BJ (cell line): ENCODE measurements around the gene CCDC183. TPM values are rescaled to one million over a fixed set of nuclear protein-coding genes. Genes with fewer than 3 reads are reported as not detected.
"Not testable (repeated sequence)": the region's sequence is repeated elsewhere in the genome, so short reads cannot be mapped to it uniquely, and the experiment has no call there.

ENCODE experiments used
- CTCF ChIA-PET: fragments of 350-600 bp; formaldehyde crosslinking; extraction: SDS; loops from one replicate; lab custom pipeline; 2021; ENCODE audit warnings: antibody characterized with exemption, inconsistent platforms; lab: Yijun Ruan, JAX
- POLR2A ChIA-PET: fragments of 300-600 bp; sonication (Branson Sonifier 250); formaldehyde crosslinking; extraction: SDS; loops from one replicate; lab custom pipeline; 2021; ENCODE audit warnings: antibody characterized with exemption; lab: Charles Lee
- DNase-seq: peaks from one replicate; pipeline ENCODE4 v3.0.0-alpha.2; 2011; ENCODE audit warnings: low read depth
- H3K27me3 ChIP-seq: 2 replicates; pipeline ENCODE4 v1.6.0; 2011; ENCODE audit warnings: low read length; ENCODE audit not compliant: control insufficient read depth, insufficient read depth
- H3K36me3 ChIP-seq: 2 replicates; pipeline ENCODE4 v1.5.1; 2011; ENCODE audit warnings: low read length; ENCODE audit not compliant: control insufficient read depth, insufficient read depth
- H3K4me3 ChIP-seq: 2 replicates; pipeline ENCODE4 v1.5.1; 2011; ENCODE audit warnings: low read depth, mild to moderate bottlenecking, control low read depth, low read length
- CTCF ChIP-seq: IDR thresholded peaks from 2 replicates; pipeline ENCODE4 v1.5.1; 2011; ENCODE audit warnings: low read depth, mild to moderate bottlenecking, control low read depth, inconsistent platforms, low read length, moderate library complexity; ENCODE audit not compliant: insufficient read depth
- polyA plus RNA-seq: library from polyadenylated mRNA; depleted of rRNA; stranded (reverse); fragments of >200 nt; gene quantifications from 2 replicates; pipeline ENCODE4 v1.2.3, GENCODE V29; 2011

CCDC183 gene
- polyA plus RNA-seq, 1 experiment: 0.20 TPM

GRCh38 chr9:136837146-136837855 is 41.2 kb downstream of the CCDC183 start:
- ChIA-PET CTCF (no interaction called here), POLR2A (no interaction called here)
- no peak overlapping the region for H3K4me3 ChIP-seq
- H3K27me3 ChIP-seq: no peaks in the 10 kb centered on the region
- no peak for TF ChIP-seq CTCF
- DNase-seq: no peak
- peaks cover 15% of the 10 kb centered on the region for H3K36me3 ChIP-seq

GRCh38 chr9:136837856-136838277 is 41.7 kb downstream of the CCDC183 start:
- peaks cover 14% of the 10 kb centered on the region for H3K36me3 ChIP-seq
- H3K27me3 ChIP-seq, POLR2A ChIA-PET, H3K4me3 ChIP-seq, CTCF ChIA-PET, DNase-seq: not testable (repeated sequence)

GRCh38 chr9:136838314-136839228 is 42.4 kb downstream of the CCDC183 start:
- Histone ChIP-seq H3K4me3 (no peak overlapping the region), H3K36me3 (peaks cover 14% of the 10 kb centered on the region), H3K27me3 (no peaks in the 10 kb centered on the region)
- TF ChIP-seq CTCF: no peak
- DNase-seq: no peak
- CTCF ChIA-PET: interaction anchor here (1.5 kb wide), 1 partner anchor 197 kb away, joined by 5 read pairs; no protein-coding TSS in a partner anchor
- POLR2A ChIA-PET: no interaction called here

GRCh38 chr9:136839229-136840139 is 43.3 kb downstream of the CCDC183 start:
- peaks cover 1% of the 10 kb centered on the region; the same call in 1 of the 2 replicates for H3K27me3 ChIP-seq
- peaks cover 14% of the 10 kb centered on the region for H3K36me3 ChIP-seq
- CTCF ChIA-PET: interaction anchor here (1.5 kb wide), 1 partner anchor 196 kb away, joined by 5 read pairs; no protein-coding TSS in a partner anchor
- no peak for DNase-seq
- POLR2A ChIA-PET: no interaction called here
- TF ChIP-seq CTCF: no peak
- no peak overlapping the region for H3K4me3 ChIP-seq

GRCh38 chr9:136840140-136840876 is 44.2 kb downstream of the CCDC183 start:
- ChIA-PET POLR2A (no interaction called here), CTCF (interaction anchor here (1.5 to 3.7 kb wide), 3 partner anchors 11 to 195 kb away, joined by 5 to 22 read pairs (median 16); partner anchors contain the start of gene ABCA2)
- DNase-seq: no peak
- Histone ChIP-seq H3K4me3 (no peak overlapping the region), H3K36me3 (peaks cover 14% of the 10 kb centered on the region), H3K27me3 (peaks cover 1% of the 10 kb centered on the region; the same call in 1 of the 2 replicates)
- TF ChIP-seq CTCF: no peak
